Measurements from ENCODE around the gene CAP1.
A peak's percentile ranks its signal among the peaks of the same experiment; 100 is the strongest.
"Not testable (repeated sequence)": the region's sequence is repeated elsewhere in the genome, so short reads cannot be mapped to it uniquely, and the experiment has no call there.

CAP1 gene

GRCh38 chr1:40040511-40041465 lies at the start of gene CAP1:
CAP1 (plus strand) TSS chr1:40040729; CDS start chr1:40059347, 18,618 bp downstream.
- DNase-seq = peak; percentile 97 to 99

- DNase-seq = no peak
Observed at GRCh38 chr1:39992234-39992633, 48.3 kb upstream of the CAP1 start.

DNA sequence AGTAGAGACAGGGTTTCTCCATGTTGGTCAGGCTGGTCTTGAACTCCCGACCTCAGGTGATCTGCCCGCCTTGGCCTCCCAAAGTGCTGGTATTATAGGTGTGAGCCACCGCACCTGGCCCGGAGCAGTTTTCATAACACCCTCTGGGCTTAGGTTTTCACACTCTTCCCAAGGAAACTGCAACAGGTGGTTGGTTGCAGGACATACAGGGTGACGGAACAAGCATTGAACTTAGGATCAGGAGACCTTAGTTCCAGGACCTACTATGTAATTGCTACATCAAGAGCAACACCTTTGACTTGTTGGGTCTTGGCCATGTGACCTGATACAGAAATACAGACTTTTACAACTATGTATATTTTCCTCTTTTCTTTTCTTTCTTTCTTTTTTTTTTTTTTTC lies 47.6 kb upstream of the CAP1 start:
- DNase-seq = no peak

DNA sequence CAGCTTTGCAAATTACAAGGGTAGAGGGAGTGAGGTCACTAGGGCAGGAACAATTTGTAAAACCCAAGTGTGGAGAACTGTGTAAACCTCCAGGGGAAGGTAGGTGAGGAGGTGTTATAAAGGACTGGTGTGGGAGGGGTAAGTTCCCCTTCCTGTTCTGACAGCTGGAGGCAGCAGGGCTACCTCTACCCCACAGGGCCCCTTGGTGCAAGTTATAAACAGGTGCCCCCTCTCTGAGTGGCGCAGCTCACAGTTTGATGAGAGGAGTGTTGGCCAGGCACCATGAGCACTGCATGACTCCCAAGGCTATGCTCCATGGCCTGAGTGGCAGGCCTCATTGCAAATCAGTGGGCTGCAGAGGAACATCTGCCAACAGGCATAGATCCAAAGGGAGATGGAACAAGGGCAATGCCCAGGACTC lies 44.5 kb upstream of the CAP1 start:
- DNase-seq = peak; percentile 38 to 81

DNA sequence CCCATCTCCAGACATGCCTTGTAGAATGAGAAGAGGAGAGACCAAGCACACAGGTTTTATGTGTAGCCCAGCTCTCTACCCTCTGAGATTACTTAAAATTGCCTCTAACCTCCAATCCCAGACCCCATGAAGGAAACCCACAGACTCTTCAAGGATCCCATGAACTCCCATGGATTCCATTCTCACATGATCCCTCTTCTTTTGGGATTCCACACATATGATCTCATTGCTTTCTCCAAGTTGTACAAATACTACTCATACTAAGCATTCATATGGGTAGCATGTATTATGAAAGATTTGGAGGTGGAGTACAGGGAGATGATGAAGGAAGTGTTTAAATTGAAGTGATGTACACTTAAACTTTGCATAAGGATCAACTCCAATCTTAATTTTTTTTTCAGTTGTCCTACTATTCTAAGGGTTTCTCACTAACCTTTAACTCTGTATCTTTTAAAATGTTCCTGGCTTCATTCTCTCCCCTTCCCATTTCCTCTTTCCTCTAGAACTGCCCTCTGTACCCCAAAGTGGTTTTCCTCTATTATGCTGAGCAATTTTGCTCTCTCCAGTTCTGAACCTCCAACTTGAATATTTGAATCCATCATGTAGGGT lies 44.0 kb upstream of the CAP1 start:
- DNase-seq = no peak

- peak; percentile 23 to 79 for DNase-seq
Observed at GRCh38 chr1:40001456-40001855, 39.1 kb upstream of the CAP1 start.

GRCh38 chr1:40003156-40004093 lies 37.1 kb upstream of the CAP1 start:
- no peak for DNase-seq

DNA sequence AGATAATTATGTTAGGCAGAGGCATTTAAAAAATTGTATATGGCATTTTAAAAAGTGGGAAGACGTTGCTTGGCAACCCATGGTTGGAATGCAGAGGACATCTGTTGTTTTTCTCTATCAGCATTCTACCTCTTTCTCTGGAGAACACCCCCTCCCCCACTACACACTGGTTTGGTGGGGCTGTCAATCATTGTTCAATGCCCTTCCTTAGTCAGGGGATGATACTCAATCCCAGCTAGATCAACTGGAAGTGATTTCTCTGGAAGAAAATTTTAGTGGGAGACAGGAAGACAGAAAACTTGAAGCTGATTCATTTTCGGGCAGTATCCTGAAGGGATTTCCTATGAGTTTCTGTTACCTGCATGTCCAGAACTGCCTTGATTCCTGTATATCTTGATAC lies 35.7 kb upstream of the CAP1 start:
- DNase-seq = peak; percentile 32 to 73

GRCh38 chr1:40007481-40008034 lies 33.0 kb upstream of the CAP1 start:
- DNase-seq = not testable (repeated sequence)

DNA sequence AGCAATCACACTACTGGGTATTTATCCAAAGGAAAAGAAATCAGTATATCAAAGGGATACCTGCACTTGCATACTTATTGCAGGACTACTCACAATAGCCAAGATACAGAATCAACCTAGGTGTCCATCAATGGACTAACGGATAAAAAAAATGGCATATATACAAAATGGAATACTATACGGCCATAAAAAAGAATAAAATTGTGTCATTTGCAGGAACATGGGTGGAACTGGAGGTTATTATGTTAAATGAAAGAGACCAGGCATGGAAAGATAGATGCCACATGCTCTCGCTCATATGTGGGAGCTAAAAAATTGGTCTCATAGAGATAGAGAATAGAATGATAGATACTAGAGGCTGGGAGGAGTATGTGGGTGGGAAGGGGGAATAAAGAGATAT lies 29.3 kb upstream of the CAP1 start:
- no peak for DNase-seq

DNA sequence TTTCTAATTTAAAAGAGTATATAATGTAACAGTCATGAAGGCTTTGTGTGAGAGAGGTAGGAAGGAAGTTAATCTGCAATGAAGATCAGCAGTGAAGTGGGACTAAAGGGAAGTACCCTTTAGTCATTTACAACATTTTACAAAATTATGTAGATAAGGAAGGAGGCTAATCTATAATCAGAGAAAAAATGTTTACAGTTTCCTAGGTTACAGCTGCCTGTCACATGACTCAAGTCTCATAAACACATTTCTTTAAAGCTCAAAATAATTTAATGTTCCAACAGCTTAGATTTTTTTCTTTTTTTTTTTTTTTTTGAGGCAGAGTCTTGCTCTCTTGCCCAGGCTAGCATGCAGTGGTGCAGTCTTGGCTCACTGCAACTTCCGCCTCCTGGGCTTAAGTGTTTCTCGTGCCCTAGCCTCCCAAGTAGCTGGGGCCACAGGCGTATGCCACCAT lies 26.2 kb upstream of the CAP1 start:
- no peak for DNase-seq

GRCh38 chr1:40014812-40015594 lies 25.5 kb upstream of the CAP1 start:
- DNase-seq = no peak

- no peak for DNase-seq
Observed at GRCh38 chr1:40017951-40018575, 22.5 kb upstream of the CAP1 start.

GRCh38 chr1:40020447-40021085 lies 20.0 kb upstream of the CAP1 start:
- no peak for DNase-seq

DNA sequence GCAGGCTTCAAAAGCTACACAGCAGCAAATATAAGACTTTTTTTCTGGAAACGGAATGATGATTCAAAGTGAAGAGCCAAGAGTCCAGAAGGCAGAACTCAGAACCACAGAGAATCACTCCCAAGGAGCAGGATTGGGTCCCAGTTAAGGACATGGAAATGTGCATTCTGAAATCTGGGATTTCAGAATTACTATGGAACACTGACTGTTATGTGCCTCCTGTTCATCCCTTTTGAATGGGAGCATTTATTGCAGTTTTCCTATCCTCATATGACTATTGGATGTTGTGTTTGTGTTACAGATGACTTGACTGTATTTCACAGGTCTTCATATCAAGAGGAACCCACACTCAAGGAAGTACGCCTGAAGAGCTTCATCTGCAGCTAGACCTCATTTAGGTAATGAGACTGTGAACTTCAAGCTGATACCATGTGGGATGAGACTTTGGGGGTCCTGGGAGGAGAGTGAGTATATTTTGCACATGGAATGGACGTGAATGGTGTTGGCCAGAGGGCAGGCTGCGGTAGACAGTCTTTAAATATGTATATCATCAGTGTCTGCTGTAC lies 17.1 kb upstream of the CAP1 start:
- DNase-seq = no peak

DNA sequence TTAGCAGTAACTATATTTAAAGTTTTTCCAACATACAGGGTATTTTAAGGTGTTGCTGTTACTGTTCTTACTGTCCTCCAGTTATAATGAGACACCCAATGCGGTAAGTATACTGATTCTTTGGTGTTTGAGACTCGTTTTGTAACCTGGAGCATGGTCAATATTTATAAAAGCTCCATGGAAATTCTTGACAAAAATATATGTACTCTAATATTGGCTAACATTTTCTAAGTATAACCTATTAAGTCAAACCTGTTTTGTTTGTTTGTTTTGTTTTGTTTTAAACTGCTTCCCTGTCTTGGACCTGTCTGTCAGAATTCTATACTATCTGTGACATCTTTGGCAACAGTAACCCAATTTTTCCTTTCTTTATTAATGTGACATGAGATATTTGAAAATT lies 15.9 kb upstream of the CAP1 start:
- DNase-seq = no peak

GRCh38 chr1:40027647-40028046 lies 12.9 kb upstream of the CAP1 start:
- DNase-seq = no peak

DNA sequence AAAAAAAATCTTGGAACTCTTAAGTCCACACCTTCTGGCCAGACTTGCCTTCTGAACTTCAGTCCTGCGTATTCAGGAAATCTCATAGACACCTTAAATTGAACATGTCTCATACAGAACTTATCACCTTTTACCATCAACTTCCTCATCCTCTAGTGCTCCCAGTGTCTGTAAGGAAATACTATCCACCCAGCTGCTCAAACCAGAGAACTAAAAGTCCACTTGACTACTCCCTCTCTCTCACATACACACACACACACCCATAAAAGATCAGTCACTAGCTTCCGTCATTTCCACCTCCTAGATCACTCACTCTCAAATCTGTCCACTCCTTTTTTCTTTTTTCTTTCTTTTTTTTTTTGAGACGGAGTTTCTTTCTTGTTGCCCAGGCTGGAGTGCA lies 10.9 kb upstream of the CAP1 start:
- DNase-seq = no peak

DNA sequence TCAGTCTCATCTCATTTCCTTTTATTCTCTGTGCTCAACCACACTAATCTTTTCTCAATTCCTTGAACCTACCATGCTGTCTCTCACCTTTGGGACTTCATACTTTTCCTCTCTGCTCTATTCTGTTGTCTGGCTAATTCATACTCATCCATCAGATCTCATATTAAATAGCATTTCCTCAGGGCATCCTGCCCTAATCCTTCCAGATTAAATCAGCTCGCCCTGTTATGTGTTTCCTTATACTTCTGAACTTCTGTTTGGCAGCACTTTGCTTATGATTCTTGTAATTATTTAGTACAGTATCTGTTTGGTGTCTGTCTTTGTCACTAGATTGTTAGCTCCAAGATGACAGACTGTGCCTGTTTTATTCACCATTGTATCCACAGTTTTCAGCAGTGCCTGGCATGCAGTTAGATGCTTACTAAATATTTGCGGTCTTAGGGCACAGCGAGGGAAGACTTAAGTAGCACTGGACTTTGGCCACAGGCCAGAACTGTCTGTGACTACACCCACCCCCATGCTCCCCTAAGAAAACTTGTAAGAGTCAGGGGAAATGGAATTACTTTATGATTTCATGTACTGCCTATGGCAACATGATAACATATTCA lies 9.9 kb upstream of the CAP1 start:
- DNase-seq = no peak
